Gastrocnemius medialis (tissue), 4 donors: ENCODE results near the gene DENND6B. TPM values are rescaled to one million over a fixed set of nuclear protein-coding genes. Genes with fewer than 3 reads are reported as not detected.

ENCODE experiments used
- ATAC-seq, 2 donors: fragments of 150-250 bp; one replicate each; pipeline ENCODE4 v1.9.1; 2016
- DNase-seq, 2 donors: peaks; one replicate each; pipeline ENCODE4 v3.0.0-alpha.2; 2019
- H3K27ac ChIP-seq, 4 donors: fragments of 200-600 bp; sonication (generic); 1 replicate in 1 of 4; 2 replicates in 3 of 4; pipeline ENCODE4 v1.5.1; 2016 to 2018; ENCODE audit warnings: mild to moderate bottlenecking in 2 of 4, moderate library complexity in 1 of 4
- H3K27me3 ChIP-seq, 3 donors: fragments of 200-600 bp; sonication (generic) in 2 of 3; 1 replicate in 1 of 3; 2 replicates in 2 of 3; pipeline versions ENCODE4 v1.5.1 to v1.6.0; 2016 to 2019; ENCODE audit warnings: mild to moderate bottlenecking in 1 of 3, moderate library complexity in 1 of 3
- H3K36me3 ChIP-seq, 2 donors: fragments of 200-600 bp; sonication (generic) in 1 of 2; one replicate each; pipeline ENCODE4 v1.5.1; 2017 to 2018
- H3K4me1 ChIP-seq, 2 donors: fragments of 200-600 bp; sonication (generic) in 1 of 2; one replicate each; pipeline ENCODE4 v1.5.1; 2016 to 2017; ENCODE audit warnings: mild to moderate bottlenecking in 2 of 2
- H3K4me3 ChIP-seq, 4 donors: fragments of 200-600 bp; sonication (generic) in 3 of 4; 1 replicate in 1 of 4; 2 replicates in 3 of 4; pipeline ENCODE4 v1.5.1; 2016 to 2019; ENCODE audit warnings: mild to moderate bottlenecking in 2 of 4
- H3K9me3 ChIP-seq, 3 donors: fragments of 200-600 bp; sonication (generic) in 2 of 3; 1 replicate in 1 of 3; 2 replicates in 2 of 3; pipeline ENCODE4 v1.5.1; 2016 to 2019
- CTCF ChIP-seq, 5 experiments: fragments of 450-650 bp in 3 of 5; fragments of 200-600 bp in 2 of 5; sonication (generic) in 2 of 5; IDR thresholded peaks in 4 of 5; conservative IDR thresholded peaks in 1 of 5; 1 replicate in 4 of 5; 2 replicates in 1 of 5; pipeline ENCODE4 v1.5.1; 2016 to 2019; ENCODE audit warnings: antibody characterized with exemption in 5 of 5, mild to moderate bottlenecking in 3 of 5, moderate library complexity in 3 of 5
- POLR2A ChIP-seq, 2 donors: fragments of 450-650 bp; IDR thresholded peaks; one replicate each; pipeline ENCODE4 v1.6.1; 2017; ENCODE audit warnings: antibody characterized with exemption in 2 of 2, mild to moderate bottlenecking in 2 of 2, moderate library complexity in 2 of 2
- in situ Hi-C, 4 donors: fragments of 200-750 bp; cut with MboI; loops; one replicate each; pipeline versions ENCODE4 v1.15.0 to v1.8.0; 2017; ENCODE audit warnings: low sequenced_read_pairs in 4 of 4
- intact Hi-C: fragments of 100-400 bp; cut with DNase I; formaldehyde crosslinking; loops from one replicate; pipeline ENCODE4 v1.15.1; 2023; ENCODE audit warnings: low total_unique reads
- total RNA-seq, 4 donors: library from RNA; depleted of rRNA; stranded (reverse); fragments of >200 nt; gene quantifications; one replicate each; pipeline versions ENCODE4 v1.1.0 to v1.2.3, GENCODE V29; 2016

DENND6B gene
- total RNA-seq, 4 donors from 2014 or later: 0.55 to 0.84 (median 0.68) TPM; not detected in 1

GRCh38 chr22:50315289-50316113 is 11.3 kb downstream of the DENND6B start:
- DNase-seq (no peak), ATAC-seq (no peak)
- Histone ChIP-seq H3K27me3 (no peaks in the 10 kb centered on the region), H3K4me3 (no peak overlapping the region), H3K27ac (no peak overlapping the region), H3K4me1 (no peaks in the 10 kb centered on the region), H3K9me3 (no peaks in the 10 kb centered on the region), H3K36me3 (no peaks in the 10 kb centered on the region)
- TF ChIP-seq CTCF (IDR thresholded peaks at IDR 0.05 in 4 of 5, conservative IDR thresholded peaks at IDR 0.05 in 1 of 5) (no peak), POLR2A (IDR thresholded peaks at IDR 0.05) (no peak)
- intact Hi-C loops: no loop called here
- in situ Hi-C loops: no loop called here

DNA sequence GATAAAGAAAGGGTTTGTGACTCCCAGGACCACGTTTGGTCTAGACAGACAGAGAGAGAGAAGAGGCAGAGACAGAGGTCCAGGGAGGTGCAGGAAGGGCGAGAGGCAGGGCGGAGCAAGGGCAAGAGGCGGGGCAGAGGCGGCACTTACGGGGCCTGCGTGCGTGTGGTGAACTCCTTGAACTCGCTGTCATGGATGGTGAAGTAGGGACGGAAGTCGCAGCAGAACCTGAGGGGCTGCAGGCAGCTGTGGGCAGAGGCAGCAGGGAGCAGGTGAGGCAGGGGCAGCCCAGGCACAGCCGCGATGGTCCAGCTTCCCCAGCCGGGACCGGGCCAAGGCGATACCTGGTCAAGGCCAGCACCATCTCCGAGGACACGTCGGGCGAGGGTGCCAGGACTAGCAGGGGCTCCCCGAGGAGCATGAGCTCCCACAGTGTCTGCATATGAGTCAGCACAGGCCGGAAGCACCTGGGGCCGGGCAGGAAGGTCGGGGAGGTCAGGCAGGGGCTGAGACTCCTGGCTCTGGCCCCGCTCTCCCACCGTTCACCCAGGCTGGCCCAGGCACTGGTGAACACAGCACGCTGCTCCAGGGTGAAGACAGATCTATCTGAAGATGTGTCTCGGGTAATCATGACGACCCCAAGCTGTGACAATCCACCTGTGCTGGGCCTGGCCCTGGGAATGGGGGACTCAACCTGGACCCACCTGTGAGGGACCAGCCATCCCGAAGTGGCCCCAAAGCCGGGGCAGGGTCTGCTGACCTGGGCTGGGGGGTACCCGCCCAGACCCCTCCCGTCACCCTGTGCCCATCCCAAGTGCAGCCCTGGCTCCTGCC is 12.1 kb downstream of the DENND6B start:
- Histone ChIP-seq H3K27ac (no peak overlapping the region), H3K4me1 (no peaks in the 10 kb centered on the region), H3K9me3 (no peaks in the 10 kb centered on the region), H3K4me3 (peak overlapping the region in 1 of 4 donors; percentile 9), H3K27me3 (no peaks in the 10 kb centered on the region), H3K36me3 (no peaks in the 10 kb centered on the region)
- no peak for DNase-seq
- TF ChIP-seq POLR2A (IDR thresholded peaks at IDR 0.05) (no peak), CTCF (IDR thresholded peaks at IDR 0.05 in 4 of 5, conservative IDR thresholded peaks at IDR 0.05 in 1 of 5) (no peak)
- no peak for ATAC-seq
- in situ Hi-C loops: no loop called here
- intact Hi-C loops: no loop called here

- H3K36me3 ChIP-seq: no peaks in the 10 kb centered on the region
Observed at GRCh38 chr22:50314081-50314454, 12.7 kb downstream of the DENND6B start.

DNA sequence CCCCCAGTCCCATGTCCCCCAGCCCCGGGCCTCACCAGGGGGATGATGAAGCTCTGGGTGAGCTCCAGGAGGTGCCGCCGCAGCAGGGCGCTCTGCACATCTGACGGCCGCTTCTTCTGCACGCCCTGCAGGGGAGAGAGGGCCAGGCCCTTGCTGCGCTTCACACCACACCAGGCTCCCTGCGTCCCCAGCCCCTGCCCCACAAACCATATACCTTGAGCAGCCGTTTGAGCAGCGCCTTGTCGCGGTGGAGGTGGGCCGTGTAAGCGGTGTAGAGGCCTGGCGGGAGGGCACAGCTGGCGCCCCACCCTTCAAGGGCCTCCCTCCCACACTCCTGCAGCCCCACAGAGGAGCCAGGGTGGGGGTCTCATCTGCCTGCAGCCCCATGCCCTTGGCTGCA is 13.2 kb downstream of the DENND6B start:
- H3K4me3 ChIP-seq: no peak overlapping the region
- ATAC-seq (no peak), DNase-seq (no peak)
- no peaks in the 10 kb centered on the region for H3K4me1 ChIP-seq
- no peaks in the 10 kb centered on the region for H3K9me3 ChIP-seq
- no peaks in the 10 kb centered on the region for H3K36me3 ChIP-seq
- intact Hi-C loops (no loop called here), in situ Hi-C loops (no loop called here)
- no peaks in the 10 kb centered on the region for H3K27me3 ChIP-seq
- no peak overlapping the region for H3K27ac ChIP-seq
- no peak for TF ChIP-seq POLR2A (IDR thresholded peaks at IDR 0.05)
- TF ChIP-seq CTCF (IDR thresholded peaks at IDR 0.05 in 4 of 5, conservative IDR thresholded peaks at IDR 0.05 in 1 of 5): no peak

More at GRCh38 chr22:50314081-50314454, 12.7 kb downstream of the DENND6B start:
- Histone ChIP-seq H3K4me3 (peak overlapping the region in 1 of 4 donors; percentile 9), H3K9me3 (no peaks in the 10 kb centered on the region), H3K27me3 (no peaks in the 10 kb centered on the region), H3K27ac (no peak overlapping the region), H3K4me1 (no peaks in the 10 kb centered on the region)
- DNase-seq (no peak), ATAC-seq (no peak)
- in situ Hi-C loops: no loop called here
- TF ChIP-seq POLR2A (IDR thresholded peaks at IDR 0.05): no peak
- no peak for TF ChIP-seq CTCF (IDR thresholded peaks at IDR 0.05 in 4 of 5, conservative IDR thresholded peaks at IDR 0.05 in 1 of 5)
- intact Hi-C loops: no loop called here
